Thyroid gland (tissue), 4 donors: Measurements from ENCODE around the gene CD46.

Source experiments
- POLR2A ChIP-seq, 2 donors: fragments of 450-650 bp; IDR thresholded peaks; one replicate each; pipeline ENCODE4 v1.6.1; 2017; ENCODE audit warnings: antibody characterized with exemption in 2 of 2, mild to moderate bottlenecking in 2 of 2, moderate library complexity in 1 of 2
- TF ChIP-seq, protein P1 (sequence below), 6 experiments: fragments of 200-600 bp in 3 of 6; fragments of 450-650 bp in 3 of 6; sonication (generic) in 3 of 6; IDR thresholded peaks; one replicate each; pipeline ENCODE4 v1.5.1; 2016 to 2019; ENCODE audit warnings: antibody characterized with exemption in 6 of 6, mild to moderate bottlenecking in 2 of 6, inconsistent platforms in 1 of 6, moderate library complexity in 1 of 6

DNA sequence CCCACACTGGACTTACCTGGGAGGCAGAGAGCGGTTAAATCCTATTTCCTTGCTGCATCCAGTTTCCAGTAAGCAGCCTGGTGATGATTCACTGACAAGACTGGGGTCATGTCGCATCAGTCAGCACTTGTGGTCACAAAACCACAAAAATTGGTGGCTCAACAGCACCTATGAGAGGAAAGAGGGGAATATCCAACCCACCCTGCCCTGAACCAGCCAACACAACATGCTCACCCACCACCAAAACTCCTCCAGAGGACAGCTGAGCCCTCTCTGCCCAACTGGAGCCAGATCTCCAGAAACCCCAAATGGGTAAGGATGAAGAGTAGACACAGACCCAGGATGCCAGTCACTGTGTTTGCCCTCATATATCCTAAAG is 64.0 kb downstream of the CD46 start:
- TF ChIP-seq, protein P1, sequence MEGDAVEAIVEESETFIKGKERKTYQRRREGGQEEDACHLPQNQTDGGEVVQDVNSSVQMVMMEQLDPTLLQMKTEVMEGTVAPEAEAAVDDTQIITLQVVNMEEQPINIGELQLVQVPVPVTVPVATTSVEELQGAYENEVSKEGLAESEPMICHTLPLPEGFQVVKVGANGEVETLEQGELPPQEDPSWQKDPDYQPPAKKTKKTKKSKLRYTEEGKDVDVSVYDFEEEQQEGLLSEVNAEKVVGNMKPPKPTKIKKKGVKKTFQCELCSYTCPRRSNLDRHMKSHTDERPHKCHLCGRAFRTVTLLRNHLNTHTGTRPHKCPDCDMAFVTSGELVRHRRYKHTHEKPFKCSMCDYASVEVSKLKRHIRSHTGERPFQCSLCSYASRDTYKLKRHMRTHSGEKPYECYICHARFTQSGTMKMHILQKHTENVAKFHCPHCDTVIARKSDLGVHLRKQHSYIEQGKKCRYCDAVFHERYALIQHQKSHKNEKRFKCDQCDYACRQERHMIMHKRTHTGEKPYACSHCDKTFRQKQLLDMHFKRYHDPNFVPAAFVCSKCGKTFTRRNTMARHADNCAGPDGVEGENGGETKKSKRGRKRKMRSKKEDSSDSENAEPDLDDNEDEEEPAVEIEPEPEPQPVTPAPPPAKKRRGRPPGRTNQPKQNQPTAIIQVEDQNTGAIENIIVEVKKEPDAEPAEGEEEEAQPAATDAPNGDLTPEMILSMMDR (IDR thresholded peaks at IDR 0.05): no peak
- no peak for TF ChIP-seq POLR2A (IDR thresholded peaks at IDR 0.05)
